Thyroid gland (tissue), 4 donors: ENCODE data around the gene KCNIP4. TPM values are rescaled to one million over a fixed set of nuclear protein-coding genes. Genes with fewer than 3 reads are reported as not detected.

Experiments
- DNase-seq, 2 donors: peaks; one replicate each; pipeline ENCODE4 v3.0.0-alpha.2; 2019
- H3K27ac ChIP-seq, 3 donors: fragments of 200-600 bp; sonication (generic); 1 replicate in 2 of 3; 2 replicates in 1 of 3; pipeline ENCODE4 v1.5.1; 2016 to 2019; ENCODE audit warnings: mild to moderate bottlenecking in 1 of 3, moderate library complexity in 1 of 3
- H3K27me3 ChIP-seq: fragments of 200-600 bp; sonication (generic); one replicate; pipeline ENCODE4 v1.5.1; 2019
- H3K36me3 ChIP-seq, 2 donors: fragments of 200-600 bp; sonication (generic); one replicate each; pipeline ENCODE4 v1.5.1; 2016 to 2019
- H3K4me1 ChIP-seq, 2 donors: fragments of 200-600 bp; sonication (generic); one replicate each; pipeline ENCODE4 v1.5.1; 2017 to 2019
- H3K4me3 ChIP-seq, 3 donors: fragments of 200-600 bp; sonication (generic); replicated peaks in 1 of 3; 1 replicate in 2 of 3; 2 replicates in 1 of 3; pipeline ENCODE4 v1.5.1; 2016; ENCODE audit warnings: mild to moderate bottlenecking in 1 of 3
- H3K9me3 ChIP-seq: fragments of 200-600 bp; sonication (generic); one replicate; pipeline ENCODE4 v1.5.1; 2017
- POLR2A ChIP-seq, 2 donors: fragments of 450-650 bp; IDR thresholded peaks; one replicate each; pipeline ENCODE4 v1.6.1; 2017; ENCODE audit warnings: antibody characterized with exemption in 2 of 2, mild to moderate bottlenecking in 2 of 2, moderate library complexity in 1 of 2
- WGBS, 2 donors: methylation state at CpG; one replicate each; pipeline ENCODE4 v1.1.5; 2017; 5-methylcytosine and 5-hydroxymethylcytosine counted together
- intact Hi-C: fragments of 100-400 bp; cut with DNase I; formaldehyde crosslinking; loops from one replicate; pipeline ENCODE4 v1.15.1; 2023
- total RNA-seq, 4 donors: library from RNA; depleted of rRNA; stranded (reverse); fragments of >200 nt; gene quantifications; one replicate each; pipeline ENCODE4 v1.2.3, GENCODE V29; 2016
- TF ChIP-seq, protein P1 (sequence below), 6 experiments: fragments of 200-600 bp in 3 of 6; fragments of 450-650 bp in 3 of 6; sonication (generic) in 3 of 6; IDR thresholded peaks; one replicate each; pipeline ENCODE4 v1.5.1; 2016 to 2019; ENCODE audit warnings: antibody characterized with exemption in 6 of 6, mild to moderate bottlenecking in 2 of 6, inconsistent platforms in 1 of 6, moderate library complexity in 1 of 6

KCNIP4 gene
- total RNA-seq, 4 donors from 2014 or later = 2.0 to 6.6 (median 4.4) TPM

DNA sequence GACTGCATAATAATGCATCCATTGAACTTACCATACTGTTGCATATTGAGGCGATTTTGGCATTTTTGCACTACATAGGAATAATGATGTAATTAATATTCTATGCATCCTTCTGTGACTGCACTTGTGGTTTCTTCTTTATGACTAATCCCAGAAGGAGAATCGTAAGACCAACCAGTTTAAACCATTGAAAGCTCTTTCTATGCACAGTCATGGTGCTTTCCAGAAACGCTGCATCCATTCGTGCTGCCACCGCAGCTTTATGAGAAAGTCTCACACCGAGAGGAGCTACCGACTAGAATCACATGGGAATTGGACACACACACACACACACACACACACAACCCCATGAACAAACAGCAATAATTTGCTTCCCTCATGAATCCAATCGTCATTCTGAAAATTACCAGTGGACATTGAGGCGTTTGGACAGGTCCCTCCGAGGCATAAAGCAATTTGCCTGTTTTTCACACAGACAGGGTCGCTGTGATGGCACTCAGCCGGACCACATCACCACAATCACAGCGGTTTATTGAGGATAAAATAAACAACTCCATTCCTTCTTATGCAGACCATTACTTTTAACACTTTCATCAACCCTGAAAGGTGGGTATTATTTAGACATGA is 1184.1 kb downstream of the KCNIP4 start:
- H3K4me3 ChIP-seq = no peak overlapping the region
- intact Hi-C loops = no loop called here
- WGBS, 2 donors = 74 to 81% methylated on average over 13 of the region's 13 CpGs

GRCh38 chr4:20761826-20762225 is 1186.7 kb downstream of the KCNIP4 start:
- H3K9me3 ChIP-seq = no peaks in the 10 kb centered on the region
- no peaks in the 10 kb centered on the region for H3K4me1 ChIP-seq
- no peak overlapping the region for H3K4me3 ChIP-seq
- WGBS, 2 donors = 83 to 89% methylated on average over 1 of the region's 1 CpG
- intact Hi-C loops = no loop called here
- no peaks in the 10 kb centered on the region for H3K36me3 ChIP-seq
- TF ChIP-seq POLR2A (IDR thresholded peaks at IDR 0.05) = no peak
- TF ChIP-seq, protein P1, sequence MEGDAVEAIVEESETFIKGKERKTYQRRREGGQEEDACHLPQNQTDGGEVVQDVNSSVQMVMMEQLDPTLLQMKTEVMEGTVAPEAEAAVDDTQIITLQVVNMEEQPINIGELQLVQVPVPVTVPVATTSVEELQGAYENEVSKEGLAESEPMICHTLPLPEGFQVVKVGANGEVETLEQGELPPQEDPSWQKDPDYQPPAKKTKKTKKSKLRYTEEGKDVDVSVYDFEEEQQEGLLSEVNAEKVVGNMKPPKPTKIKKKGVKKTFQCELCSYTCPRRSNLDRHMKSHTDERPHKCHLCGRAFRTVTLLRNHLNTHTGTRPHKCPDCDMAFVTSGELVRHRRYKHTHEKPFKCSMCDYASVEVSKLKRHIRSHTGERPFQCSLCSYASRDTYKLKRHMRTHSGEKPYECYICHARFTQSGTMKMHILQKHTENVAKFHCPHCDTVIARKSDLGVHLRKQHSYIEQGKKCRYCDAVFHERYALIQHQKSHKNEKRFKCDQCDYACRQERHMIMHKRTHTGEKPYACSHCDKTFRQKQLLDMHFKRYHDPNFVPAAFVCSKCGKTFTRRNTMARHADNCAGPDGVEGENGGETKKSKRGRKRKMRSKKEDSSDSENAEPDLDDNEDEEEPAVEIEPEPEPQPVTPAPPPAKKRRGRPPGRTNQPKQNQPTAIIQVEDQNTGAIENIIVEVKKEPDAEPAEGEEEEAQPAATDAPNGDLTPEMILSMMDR (IDR thresholded peaks at IDR 0.05) = no peak
- H3K27ac ChIP-seq = no peak overlapping the region
- DNase-seq = no peak
- no peaks in the 10 kb centered on the region for H3K27me3 ChIP-seq

More for the DNA sequence above, 1184.1 kb downstream of the KCNIP4 start:
- no peaks in the 10 kb centered on the region for H3K27me3 ChIP-seq
- H3K27ac ChIP-seq = no peak overlapping the region
- no peaks in the 10 kb centered on the region for H3K4me1 ChIP-seq
- no peaks in the 10 kb centered on the region for H3K9me3 ChIP-seq
- no peaks in the 10 kb centered on the region for H3K36me3 ChIP-seq
- TF ChIP-seq, protein P1 (IDR thresholded peaks at IDR 0.05) = no peak
- TF ChIP-seq POLR2A (IDR thresholded peaks at IDR 0.05) = no peak
- no peak for DNase-seq

DNA sequence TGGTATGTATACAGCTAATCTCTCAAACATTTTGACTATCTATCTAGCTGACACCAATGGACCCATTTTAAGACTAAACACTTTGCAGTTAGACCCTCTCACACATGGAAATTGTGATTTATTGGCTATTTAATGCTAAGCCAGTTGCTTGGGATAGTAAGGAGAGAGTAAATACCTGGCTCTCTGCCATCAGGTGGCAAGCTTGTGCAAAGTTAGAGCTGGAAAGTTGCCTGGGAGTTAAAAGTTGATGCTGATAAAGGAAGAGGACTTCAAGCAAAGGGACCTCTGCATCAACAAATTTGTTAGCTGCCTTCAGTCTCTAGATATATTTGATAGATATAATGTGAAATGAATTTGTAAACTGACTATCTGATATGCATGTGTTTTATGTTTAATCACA is 1187.2 kb downstream of the KCNIP4 start:
- Histone ChIP-seq H3K36me3 (no peaks in the 10 kb centered on the region), H3K4me3 (no peak overlapping the region), H3K9me3 (no peaks in the 10 kb centered on the region), H3K27ac (no peak overlapping the region), H3K4me1 (no peaks in the 10 kb centered on the region), H3K27me3 (no peaks in the 10 kb centered on the region)
- DNase-seq = no peak
- intact Hi-C loops = no loop called here
- TF ChIP-seq, protein P1 (IDR thresholded peaks at IDR 0.05) = no peak
- TF ChIP-seq POLR2A (IDR thresholded peaks at IDR 0.05) = no peak

DNA sequence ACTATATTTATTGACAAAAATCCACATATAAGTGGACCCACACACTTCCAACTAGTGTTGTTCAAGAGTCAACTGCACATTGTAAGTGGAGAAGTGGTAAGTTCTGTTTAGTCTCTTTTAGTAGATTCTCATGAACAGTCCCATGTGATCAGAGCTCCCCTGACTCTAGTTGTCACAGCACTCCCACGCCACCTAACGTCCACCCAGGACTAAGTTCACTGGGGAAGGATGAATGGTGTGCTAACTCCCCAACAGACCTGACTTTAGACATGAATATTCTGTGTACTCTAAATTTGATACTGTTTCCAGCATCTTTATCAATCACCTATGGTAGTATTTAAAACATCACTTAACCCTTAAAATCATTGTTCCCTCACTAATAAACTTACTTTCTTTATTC is 1188.5 kb downstream of the KCNIP4 start:
- no peak for DNase-seq
- H3K27me3 ChIP-seq = no peaks in the 10 kb centered on the region
- 71 to 77% methylated on average over 2 of the region's 2 CpGs for WGBS, 2 donors
- H3K4me3 ChIP-seq = no peak overlapping the region
- intact Hi-C loops = no loop called here
- TF ChIP-seq, protein P1 (IDR thresholded peaks at IDR 0.05) = no peak
- no peak for TF ChIP-seq POLR2A (IDR thresholded peaks at IDR 0.05)
- H3K4me1 ChIP-seq = no peaks in the 10 kb centered on the region
- H3K27ac ChIP-seq = no peak overlapping the region
- H3K36me3 ChIP-seq = no peaks in the 10 kb centered on the region
- no peaks in the 10 kb centered on the region for H3K9me3 ChIP-seq

GRCh38 chr4:20754036-20754435 is 1194.5 kb downstream of the KCNIP4 start:
- Histone ChIP-seq H3K4me3 (no peak overlapping the region), H3K36me3 (no peaks in the 10 kb centered on the region), H3K9me3 (no peaks in the 10 kb centered on the region), H3K4me1 (no peaks in the 10 kb centered on the region), H3K27ac (no peak overlapping the region), H3K27me3 (no peaks in the 10 kb centered on the region)
- DNase-seq = no peak
- WGBS, 2 donors = 85 to 87% methylated on average over 1 of the region's 1 CpG
- intact Hi-C loops = no loop called here
- TF ChIP-seq, protein P1 (IDR thresholded peaks at IDR 0.05) = no peak
- TF ChIP-seq POLR2A (IDR thresholded peaks at IDR 0.05) = no peak
